ENCODE data around the gene UAP1L1.
A peak's percentile ranks its signal among the peaks of the same experiment; 100 is the strongest.

DNA sequence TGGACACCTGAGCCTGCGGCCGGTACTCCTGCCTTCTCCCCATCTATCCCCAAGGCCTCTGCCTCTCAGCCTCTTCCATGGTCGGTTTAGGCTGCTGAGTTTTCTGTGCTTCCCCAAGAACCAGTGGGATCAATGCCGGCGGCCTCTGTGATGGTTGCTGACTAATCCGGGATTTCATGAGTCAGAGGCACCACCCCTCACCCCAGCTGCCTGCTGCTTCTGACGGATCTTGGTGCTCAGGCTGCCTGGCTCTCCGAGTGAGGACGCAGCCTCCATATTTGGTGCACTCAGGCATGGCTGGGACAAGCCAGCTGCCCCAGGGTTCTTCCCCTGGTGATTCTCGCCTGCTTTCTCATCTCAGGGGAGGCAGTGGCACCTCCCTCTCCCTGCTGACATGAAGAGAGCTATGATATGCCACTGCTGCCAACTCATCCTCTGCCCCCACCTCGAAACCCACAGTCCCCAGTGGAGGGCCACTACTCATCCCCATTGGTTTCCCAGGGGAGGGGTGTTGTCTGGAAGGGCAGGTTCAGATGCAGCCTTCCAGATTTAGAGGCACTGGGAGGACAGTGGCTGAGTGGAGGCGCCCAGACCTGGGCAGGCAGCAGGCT, 6.2 kb downstream of the UAP1L1 start:
- peak; percentile 51 to 55 for TF ChIP-seq POLR2AphosphoS5 (IDR thresholded peaks at IDR 0.05)
- TF ChIP-seq, protein P1, sequence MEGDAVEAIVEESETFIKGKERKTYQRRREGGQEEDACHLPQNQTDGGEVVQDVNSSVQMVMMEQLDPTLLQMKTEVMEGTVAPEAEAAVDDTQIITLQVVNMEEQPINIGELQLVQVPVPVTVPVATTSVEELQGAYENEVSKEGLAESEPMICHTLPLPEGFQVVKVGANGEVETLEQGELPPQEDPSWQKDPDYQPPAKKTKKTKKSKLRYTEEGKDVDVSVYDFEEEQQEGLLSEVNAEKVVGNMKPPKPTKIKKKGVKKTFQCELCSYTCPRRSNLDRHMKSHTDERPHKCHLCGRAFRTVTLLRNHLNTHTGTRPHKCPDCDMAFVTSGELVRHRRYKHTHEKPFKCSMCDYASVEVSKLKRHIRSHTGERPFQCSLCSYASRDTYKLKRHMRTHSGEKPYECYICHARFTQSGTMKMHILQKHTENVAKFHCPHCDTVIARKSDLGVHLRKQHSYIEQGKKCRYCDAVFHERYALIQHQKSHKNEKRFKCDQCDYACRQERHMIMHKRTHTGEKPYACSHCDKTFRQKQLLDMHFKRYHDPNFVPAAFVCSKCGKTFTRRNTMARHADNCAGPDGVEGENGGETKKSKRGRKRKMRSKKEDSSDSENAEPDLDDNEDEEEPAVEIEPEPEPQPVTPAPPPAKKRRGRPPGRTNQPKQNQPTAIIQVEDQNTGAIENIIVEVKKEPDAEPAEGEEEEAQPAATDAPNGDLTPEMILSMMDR (IDR thresholded peaks at IDR 0.05), result no peak

Measured in esophagus muscularis mucosa (tissue), 3 donors.